Endothelial cell (in vitro differentiated cells): ENCODE results near the gene FCRL5. TPM values are rescaled to one million over a fixed set of nuclear protein-coding genes. Genes with fewer than 3 reads are reported as not detected.

Experiments used
- DNase-seq: peaks from one replicate; pipeline ENCODE4 v3.0.0; 2021; ENCODE audit warnings: low spot score
- H3K27ac Mint-ChIP-seq: one replicate; pipeline ENCODE4 v1.8.0; 2021; ENCODE audit warnings: mixed read lengths, inconsistent platforms; ENCODE audit not compliant: unreplicated experiment
- H3K27me3 Mint-ChIP-seq: one replicate; pipeline ENCODE4 v1.8.0; 2021; ENCODE audit warnings: mild to moderate bottlenecking, moderate library complexity, mixed read lengths, inconsistent platforms; ENCODE audit not compliant: unreplicated experiment
- H3K36me3 Mint-ChIP-seq: one replicate; pipeline ENCODE4 v1.8.0; 2021; ENCODE audit warnings: mild to moderate bottlenecking, low read depth, mixed read lengths, inconsistent platforms; ENCODE audit not compliant: unreplicated experiment
- H3K4me1 Mint-ChIP-seq: one replicate; pipeline ENCODE4 v1.8.0; 2021; ENCODE audit warnings: mild to moderate bottlenecking, mixed read lengths, inconsistent platforms; ENCODE audit not compliant: unreplicated experiment
- H3K4me3 Mint-ChIP-seq: one replicate; pipeline ENCODE4 v1.8.0; 2021; ENCODE audit warnings: mild to moderate bottlenecking, mixed read lengths, inconsistent platforms; ENCODE audit not compliant: unreplicated experiment
- H3K9me3 Mint-ChIP-seq: one replicate; pipeline ENCODE4 v1.8.0; 2021; ENCODE audit warnings: mixed read lengths, inconsistent platforms; ENCODE audit not compliant: unreplicated experiment
- total RNA-seq: library from RNA; stranded (reverse); fragmentation: NEBNext Ultra II Directional; extraction: Animal tissue kit (Norgen Biotek cat#: 25700); gene quantifications from one replicate; pipeline ENCODE4 v1.2.1, GENCODE V29; 2021; ENCODE audit not compliant: unreplicated experiment
- TF ChIP-seq, protein P1 (sequence below): fragments of 200-600 bp; sonication (generic); IDR thresholded peaks from one replicate; pipeline ENCODE4 v1.5.0; 2021; ENCODE audit warnings: antibody characterized with exemption; ENCODE audit not compliant: unreplicated experiment

Gene FCRL5
- total RNA-seq, 1 donor from 2014 or later, result not detected

GRCh38 chr1:157517016-157517415 lies 35.3 kb downstream of the FCRL5 start:
- peaks cover 8% of the 10 kb centered on the region for H3K4me1 Mint-ChIP-seq
- H3K27ac Mint-ChIP-seq, result no peak overlapping the region
- no peak for DNase-seq
- H3K27me3 Mint-ChIP-seq, result peaks cover 4% of the 10 kb centered on the region
- TF ChIP-seq, protein P1, sequence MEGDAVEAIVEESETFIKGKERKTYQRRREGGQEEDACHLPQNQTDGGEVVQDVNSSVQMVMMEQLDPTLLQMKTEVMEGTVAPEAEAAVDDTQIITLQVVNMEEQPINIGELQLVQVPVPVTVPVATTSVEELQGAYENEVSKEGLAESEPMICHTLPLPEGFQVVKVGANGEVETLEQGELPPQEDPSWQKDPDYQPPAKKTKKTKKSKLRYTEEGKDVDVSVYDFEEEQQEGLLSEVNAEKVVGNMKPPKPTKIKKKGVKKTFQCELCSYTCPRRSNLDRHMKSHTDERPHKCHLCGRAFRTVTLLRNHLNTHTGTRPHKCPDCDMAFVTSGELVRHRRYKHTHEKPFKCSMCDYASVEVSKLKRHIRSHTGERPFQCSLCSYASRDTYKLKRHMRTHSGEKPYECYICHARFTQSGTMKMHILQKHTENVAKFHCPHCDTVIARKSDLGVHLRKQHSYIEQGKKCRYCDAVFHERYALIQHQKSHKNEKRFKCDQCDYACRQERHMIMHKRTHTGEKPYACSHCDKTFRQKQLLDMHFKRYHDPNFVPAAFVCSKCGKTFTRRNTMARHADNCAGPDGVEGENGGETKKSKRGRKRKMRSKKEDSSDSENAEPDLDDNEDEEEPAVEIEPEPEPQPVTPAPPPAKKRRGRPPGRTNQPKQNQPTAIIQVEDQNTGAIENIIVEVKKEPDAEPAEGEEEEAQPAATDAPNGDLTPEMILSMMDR, result no peak
- no peaks in the 10 kb centered on the region for H3K9me3 Mint-ChIP-seq
- H3K36me3 Mint-ChIP-seq, result no peaks in the 10 kb centered on the region
- no peak overlapping the region for H3K4me3 Mint-ChIP-seq

- Mint-ChIP-seq H3K9me3 (no peaks in the 10 kb centered on the region), H3K27me3 (peaks cover 4% of the 10 kb centered on the region), H3K36me3 (no peaks in the 10 kb centered on the region), H3K4me1 (peaks cover 10% of the 10 kb centered on the region), H3K4me3 (no peak overlapping the region), H3K27ac (no peak overlapping the region)
- TF ChIP-seq, protein P1, result no peak
- DNase-seq, result no peak
These were observed 36.6 kb downstream of the FCRL5 start for GRCh38 chr1:157515709-157516108.

- peaks cover 10% of the 10 kb centered on the region for H3K4me1 Mint-ChIP-seq
- H3K27me3 Mint-ChIP-seq, result peaks cover 4% of the 10 kb centered on the region
- H3K27ac Mint-ChIP-seq, result no peak overlapping the region
- H3K36me3 Mint-ChIP-seq, result no peaks in the 10 kb centered on the region
- TF ChIP-seq, protein P1, result no peak
- DNase-seq, result no peak
- no peaks in the 10 kb centered on the region for H3K9me3 Mint-ChIP-seq
- H3K4me3 Mint-ChIP-seq, result no peak overlapping the region
These were observed 37.2 kb downstream of the FCRL5 start for GRCh38 chr1:157515141-157515540.

- Mint-ChIP-seq H3K27ac (no peak overlapping the region), H3K36me3 (no peaks in the 10 kb centered on the region), H3K4me1 (peaks cover 10% of the 10 kb centered on the region), H3K27me3 (peaks cover 4% of the 10 kb centered on the region), H3K4me3 (no peak overlapping the region), H3K9me3 (no peaks in the 10 kb centered on the region)
- no peak for DNase-seq
- TF ChIP-seq, protein P1, result no peak
These were observed 40.0 kb downstream of the FCRL5 start for GRCh38 chr1:157512036-157512969.
